ENCODE results near the gene HNRNPK.

- TF ChIP-seq POLR2A (IDR thresholded peaks at IDR 0.05), result no peak
- TF ChIP-seq CTCF (IDR thresholded peaks at IDR 0.05), result no peak
Observed at GRCh38 chr9:83967073-83967472, 12.9 kb downstream of the HNRNPK start.
